ENCODE results near the gene CEP63. TPM values are rescaled to one million over a fixed set of nuclear protein-coding genes. Genes with fewer than 3 reads are reported as not detected.

Gene CEP63
- total RNA-seq, 2 donors from 2014 or later = 21.2 to 33.0 TPM

DNA sequence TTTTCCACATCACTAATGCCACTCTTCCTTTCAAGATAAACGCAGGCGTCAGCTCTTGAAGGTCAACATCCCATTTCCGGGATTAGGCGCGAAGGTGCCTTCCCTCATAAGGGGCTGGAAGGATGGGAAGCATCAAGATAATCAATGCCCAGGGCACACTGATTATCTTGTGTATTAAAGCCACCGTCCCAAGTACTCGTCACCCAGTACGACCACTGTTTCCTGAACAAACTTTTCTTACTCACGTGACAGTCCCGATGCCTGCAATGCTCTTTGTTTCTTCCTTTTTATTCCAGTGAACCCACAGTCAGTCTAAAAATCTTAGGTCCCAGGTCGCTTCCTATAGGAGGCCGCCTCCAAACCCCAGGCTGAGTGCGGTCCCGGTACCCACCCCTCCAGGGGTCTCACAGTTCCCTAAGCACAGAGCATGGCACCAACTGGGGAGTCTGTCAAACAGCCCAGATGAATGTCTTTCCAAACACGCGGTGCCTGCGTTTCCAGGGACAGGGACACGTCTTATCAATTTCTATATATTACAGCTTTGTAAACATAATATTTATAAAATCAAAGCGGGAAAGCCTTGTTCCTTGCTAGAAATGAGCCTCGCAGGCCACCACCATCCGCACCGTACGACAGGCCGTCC is 661 bp upstream of the CEP63 start:
- WGBS, 2 experiments (ENCODE audit: insufficient coverage in 1 of 2, insufficient read length in 1 of 2) = 9 to 22% methylated on average over 7 to 24 of the region's 24 CpGs
- TF ChIP-seq, protein P1, sequence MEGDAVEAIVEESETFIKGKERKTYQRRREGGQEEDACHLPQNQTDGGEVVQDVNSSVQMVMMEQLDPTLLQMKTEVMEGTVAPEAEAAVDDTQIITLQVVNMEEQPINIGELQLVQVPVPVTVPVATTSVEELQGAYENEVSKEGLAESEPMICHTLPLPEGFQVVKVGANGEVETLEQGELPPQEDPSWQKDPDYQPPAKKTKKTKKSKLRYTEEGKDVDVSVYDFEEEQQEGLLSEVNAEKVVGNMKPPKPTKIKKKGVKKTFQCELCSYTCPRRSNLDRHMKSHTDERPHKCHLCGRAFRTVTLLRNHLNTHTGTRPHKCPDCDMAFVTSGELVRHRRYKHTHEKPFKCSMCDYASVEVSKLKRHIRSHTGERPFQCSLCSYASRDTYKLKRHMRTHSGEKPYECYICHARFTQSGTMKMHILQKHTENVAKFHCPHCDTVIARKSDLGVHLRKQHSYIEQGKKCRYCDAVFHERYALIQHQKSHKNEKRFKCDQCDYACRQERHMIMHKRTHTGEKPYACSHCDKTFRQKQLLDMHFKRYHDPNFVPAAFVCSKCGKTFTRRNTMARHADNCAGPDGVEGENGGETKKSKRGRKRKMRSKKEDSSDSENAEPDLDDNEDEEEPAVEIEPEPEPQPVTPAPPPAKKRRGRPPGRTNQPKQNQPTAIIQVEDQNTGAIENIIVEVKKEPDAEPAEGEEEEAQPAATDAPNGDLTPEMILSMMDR (conservative IDR thresholded peaks at IDR 0.05) = no peak
- H3K36me3 Mint-ChIP-seq (ENCODE audit: low read depth) = peaks cover 18% of the 10 kb centered on the region
- Histone ChIP-seq H3K4me3 (ENCODE audit: low read length) (peak overlapping the region; percentile 92), H3K36me3 (ENCODE audit: control insufficient read depth, insufficient read depth, low read length) (peaks cover 34% of the 10 kb centered on the region), H3K9me3 (ENCODE audit: control insufficient read depth, low read length) (no peaks in the 10 kb centered on the region), H3K4me1 (ENCODE audit: control insufficient read depth, insufficient read depth, low read length) (peaks cover 8% of the 10 kb centered on the region), H3K27me3 (ENCODE audit: control insufficient read depth, insufficient read depth, low read length, poor library complexity, severe bottlenecking) (no peaks in the 10 kb centered on the region), H3K9ac (ENCODE audit: extremely low read depth, low read length, poor library complexity, severe bottlenecking) (peak overlapping the region; percentile 81), H3K27ac (ENCODE audit: low read depth, low read length) (peak overlapping the region; percentile 81)
- H3K27me3 Mint-ChIP-seq (ENCODE audit: insufficient read depth) = no peaks in the 10 kb centered on the region
- DNase-seq = peak; percentile 60
- H3K4me1 Mint-ChIP-seq = peaks cover 19% of the 10 kb centered on the region
- H3K27ac Mint-ChIP-seq = peak overlapping the region; percentile 97
- no peaks in the 10 kb centered on the region for H3K9me3 Mint-ChIP-seq
- peak overlapping the region; percentile 88 for H3K4me3 Mint-ChIP-seq

DNA sequence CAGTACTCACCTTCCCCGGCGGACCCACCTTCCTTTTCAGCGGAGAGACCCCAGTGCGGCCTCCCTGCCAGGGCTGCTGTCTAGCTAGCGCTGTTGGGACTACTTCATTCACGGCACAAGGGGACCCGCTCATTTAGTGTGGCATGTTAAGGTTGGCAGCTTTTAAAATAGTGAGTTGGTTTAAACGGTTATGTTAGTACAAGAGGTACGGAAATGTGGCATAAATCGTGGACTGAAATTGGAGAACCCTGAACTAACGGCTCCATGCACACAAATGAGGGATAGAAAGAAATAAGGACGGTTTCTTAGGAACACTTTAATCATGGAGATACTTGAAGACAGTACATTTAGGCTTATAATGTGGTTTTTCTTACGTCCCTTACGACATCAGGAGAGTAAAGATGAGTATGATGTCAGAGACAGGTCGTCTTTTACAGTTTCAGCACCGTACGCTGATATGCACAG is 752 bp downstream of the CEP63 start:
- Histone ChIP-seq H3K9me3 (ENCODE audit: control insufficient read depth, low read length) (no peaks in the 10 kb centered on the region), H3K27ac (ENCODE audit: low read depth, low read length) (peak overlapping the region; percentile 81), H3K9ac (ENCODE audit: extremely low read depth, low read length, poor library complexity, severe bottlenecking) (peak overlapping the region; percentile 81), H3K27me3 (ENCODE audit: control insufficient read depth, insufficient read depth, low read length, poor library complexity, severe bottlenecking) (no peaks in the 10 kb centered on the region), H3K4me3 (ENCODE audit: low read length) (peak overlapping the region; percentile 92), H3K4me1 (ENCODE audit: control insufficient read depth, insufficient read depth, low read length) (peaks cover 8% of the 10 kb centered on the region), H3K36me3 (ENCODE audit: control insufficient read depth, insufficient read depth, low read length) (peaks cover 20% of the 10 kb centered on the region)
- Mint-ChIP-seq H3K9me3 (no peaks in the 10 kb centered on the region), H3K27me3 (ENCODE audit: insufficient read depth) (no peaks in the 10 kb centered on the region), H3K36me3 (ENCODE audit: low read depth) (peaks cover 5% of the 10 kb centered on the region), H3K27ac (peak overlapping the region; percentile 86), H3K4me3 (peak overlapping the region; percentile 88), H3K4me1 (peaks cover 19% of the 10 kb centered on the region)
- TF ChIP-seq, protein P1 (conservative IDR thresholded peaks at IDR 0.05) = no peak
- WGBS, 2 experiments (ENCODE audit: insufficient coverage in 1 of 2, insufficient read length in 1 of 2) = 13 to 15% methylated on average over 12 to 17 of the region's 17 CpGs
- DNase-seq = no peak

DNA sequence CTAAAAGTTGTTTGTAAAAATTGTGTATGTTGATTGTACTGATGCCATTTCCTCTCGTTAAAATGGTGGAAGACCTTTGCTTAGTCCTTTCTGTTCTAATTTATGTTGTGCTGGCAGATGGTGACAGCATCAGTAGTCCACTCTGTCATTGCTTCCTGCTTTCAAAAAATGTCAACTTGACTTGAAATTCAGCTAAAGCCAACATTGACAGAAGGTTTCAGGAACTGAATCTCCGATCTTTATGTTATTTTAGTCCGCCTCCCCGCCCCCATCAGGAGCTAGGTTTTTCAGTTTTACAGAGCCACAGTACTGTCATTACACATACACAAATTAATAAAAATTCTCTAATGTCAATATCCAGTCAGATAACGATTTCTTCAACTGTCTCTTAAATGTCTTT is 1.5 kb downstream of the CEP63 start:
- no peaks in the 10 kb centered on the region for H3K9me3 Mint-ChIP-seq
- peaks cover 19% of the 10 kb centered on the region for H3K4me1 Mint-ChIP-seq
- peak overlapping the region; percentile 88 for H3K4me3 Mint-ChIP-seq
- DNase-seq = no peak
- H3K27ac ChIP-seq (ENCODE audit: low read depth, low read length) = no peak overlapping the region
- no peak overlapping the region for H3K27ac Mint-ChIP-seq
- 85 to 95% methylated on average over 5 of the region's 5 CpGs for WGBS, 2 experiments (ENCODE audit: insufficient coverage in 1 of 2, insufficient read length in 1 of 2)
- H3K9me3 ChIP-seq (ENCODE audit: control insufficient read depth, low read length) = no peaks in the 10 kb centered on the region
- peaks cover 8% of the 10 kb centered on the region for H3K4me1 ChIP-seq (ENCODE audit: control insufficient read depth, insufficient read depth, low read length)
- peak overlapping the region; percentile 92 for H3K4me3 ChIP-seq (ENCODE audit: low read length)
- H3K9ac ChIP-seq (ENCODE audit: extremely low read depth, low read length, poor library complexity, severe bottlenecking) = no peak overlapping the region
- H3K27me3 Mint-ChIP-seq (ENCODE audit: insufficient read depth) = no peaks in the 10 kb centered on the region
- TF ChIP-seq, protein P1 (conservative IDR thresholded peaks at IDR 0.05) = no peak
- peaks cover 12% of the 10 kb centered on the region for H3K36me3 ChIP-seq (ENCODE audit: control insufficient read depth, insufficient read depth, low read length)
- H3K27me3 ChIP-seq (ENCODE audit: control insufficient read depth, insufficient read depth, low read length, poor library complexity, severe bottlenecking) = no peaks in the 10 kb centered on the region
- H3K36me3 Mint-ChIP-seq (ENCODE audit: low read depth) = peaks cover 4% of the 10 kb centered on the region

Measured in endodermal cell (in vitro differentiated cells).